ENCODE results near the gene TMEM63B.
A peak's percentile ranks its signal among the peaks of the same experiment; 100 is the strongest.

Gene TMEM63B

DNA sequence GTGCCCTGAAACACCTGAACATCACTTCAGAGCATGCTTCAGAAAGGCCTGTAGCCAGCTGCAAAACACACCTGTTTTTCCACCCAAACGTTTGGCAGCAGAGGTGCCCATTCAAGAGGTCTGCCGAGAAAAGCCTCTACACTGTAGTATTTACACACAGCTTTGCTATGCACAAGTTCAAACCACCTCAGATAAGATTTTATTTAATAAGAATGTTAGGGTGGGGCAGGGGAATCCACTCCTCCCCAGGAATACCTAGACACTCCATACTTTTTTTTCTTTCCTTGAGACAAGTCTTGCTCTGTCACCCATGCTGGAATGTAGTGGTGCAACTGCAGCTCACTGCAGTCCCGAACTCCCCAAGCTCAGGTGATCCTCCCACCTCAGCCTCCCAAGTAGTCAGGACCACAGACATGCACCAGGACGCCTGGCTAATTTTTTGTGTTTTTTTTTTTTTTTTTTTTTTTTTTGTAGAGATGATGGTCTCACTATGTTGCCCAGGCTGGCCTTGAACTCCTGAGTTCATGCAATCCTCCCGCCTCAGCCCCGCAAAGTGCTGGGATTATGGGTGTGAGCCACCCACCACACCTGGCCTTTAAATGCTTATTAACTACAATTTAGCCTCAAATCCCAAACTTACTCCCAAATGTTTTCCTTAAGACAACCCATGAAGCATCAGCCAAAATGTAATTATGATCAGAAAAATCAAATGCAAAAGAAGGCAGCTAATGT, 9.8 kb upstream of the TMEM63B start:
- no peak for DNase-seq (ENCODE audit: low read depth)

DNA sequence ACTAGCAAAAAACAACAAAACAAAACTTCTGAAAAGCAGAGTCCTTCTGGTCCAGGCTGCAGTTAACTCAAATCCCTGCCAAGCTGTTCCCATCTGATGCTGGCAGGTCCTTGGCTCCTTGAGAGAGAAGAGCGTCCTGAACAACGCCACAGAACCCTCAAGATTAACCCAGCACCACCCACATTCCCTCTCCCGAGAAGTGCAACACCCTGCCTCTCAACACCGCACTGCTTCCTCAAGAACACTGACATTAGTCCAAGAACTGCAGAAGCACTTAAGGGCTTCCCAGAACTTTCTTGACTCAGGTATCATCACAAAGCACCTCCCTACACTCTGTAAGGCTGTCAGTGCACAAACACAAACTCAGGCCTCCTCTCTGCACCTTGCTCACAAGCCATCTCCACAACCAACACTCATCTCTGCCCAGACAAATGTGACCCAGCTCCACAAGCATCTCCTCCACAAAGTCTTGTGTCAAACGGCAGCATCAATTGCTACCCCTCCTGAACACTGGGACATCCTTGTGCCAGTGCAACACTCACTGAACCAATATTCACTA, 7.6 kb upstream of the TMEM63B start:
- peak; percentile 17 for DNase-seq (ENCODE audit: low read depth)

DNA sequence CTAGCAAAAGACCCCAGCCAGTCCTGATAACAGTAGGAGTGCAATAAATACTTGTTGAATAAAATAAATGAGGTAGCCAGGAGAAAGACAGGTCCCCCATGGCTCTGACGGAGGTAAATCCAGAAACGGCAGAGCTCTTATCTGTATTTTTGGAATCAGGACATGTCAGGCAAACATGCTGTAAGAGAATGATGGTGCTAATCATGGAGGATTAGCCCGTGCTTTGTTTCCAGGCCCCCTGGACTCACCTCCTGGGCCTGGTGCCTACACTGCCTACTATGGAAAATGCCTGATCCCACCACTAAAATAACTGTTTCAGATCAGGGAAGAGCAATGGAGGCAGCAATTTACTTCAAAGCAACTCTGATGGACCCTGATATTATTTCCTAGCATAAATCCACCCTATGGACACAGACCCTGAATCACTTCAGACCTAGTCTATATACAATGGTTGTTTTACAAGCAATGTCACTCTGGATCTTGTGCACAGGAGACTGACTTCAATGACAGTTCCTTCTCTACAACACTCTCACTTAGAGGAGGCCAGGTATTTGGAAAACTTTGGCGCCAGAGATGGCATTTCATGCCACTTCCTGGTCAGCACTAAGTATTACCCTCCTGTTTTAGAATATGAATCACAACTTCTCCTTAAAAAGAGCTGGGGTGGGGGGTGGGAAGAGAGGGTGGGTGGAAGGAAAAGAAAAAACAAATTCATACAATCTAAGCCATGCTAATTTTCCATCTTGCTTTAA, 6.5 kb upstream of the TMEM63B start:
- no peak for DNase-seq (ENCODE audit: low read depth)

DNA sequence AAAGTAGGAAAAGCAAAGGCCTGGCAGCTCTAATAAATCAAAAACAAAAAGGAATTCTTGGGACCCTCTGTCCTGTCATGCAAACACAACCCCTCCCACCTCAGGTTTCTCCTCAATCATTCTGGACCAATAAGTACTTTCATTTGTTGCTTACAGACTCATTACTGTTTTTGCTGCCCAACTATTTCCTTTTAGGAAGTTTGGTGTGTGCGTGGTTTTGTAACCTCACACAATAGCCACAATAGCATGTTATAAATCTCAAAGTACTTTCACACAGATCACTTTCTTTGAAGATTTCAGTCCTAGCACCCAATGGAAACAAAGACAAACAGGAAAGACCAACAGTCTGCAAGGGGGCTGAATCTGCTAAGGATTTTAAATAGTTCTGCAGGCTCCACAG, 4.6 kb upstream of the TMEM63B start:
- peak; percentile 44 for DNase-seq (ENCODE audit: low read depth)

GRCh38 chr6:44123544-44123943, 3.8 kb upstream of the TMEM63B start:
- no peak for DNase-seq (ENCODE audit: low read depth)

GRCh38 chr6:44126320-44127149, 819 bp upstream of the TMEM63B start:
- DNase-seq (ENCODE audit: low read depth) = peak; percentile 67

DNA sequence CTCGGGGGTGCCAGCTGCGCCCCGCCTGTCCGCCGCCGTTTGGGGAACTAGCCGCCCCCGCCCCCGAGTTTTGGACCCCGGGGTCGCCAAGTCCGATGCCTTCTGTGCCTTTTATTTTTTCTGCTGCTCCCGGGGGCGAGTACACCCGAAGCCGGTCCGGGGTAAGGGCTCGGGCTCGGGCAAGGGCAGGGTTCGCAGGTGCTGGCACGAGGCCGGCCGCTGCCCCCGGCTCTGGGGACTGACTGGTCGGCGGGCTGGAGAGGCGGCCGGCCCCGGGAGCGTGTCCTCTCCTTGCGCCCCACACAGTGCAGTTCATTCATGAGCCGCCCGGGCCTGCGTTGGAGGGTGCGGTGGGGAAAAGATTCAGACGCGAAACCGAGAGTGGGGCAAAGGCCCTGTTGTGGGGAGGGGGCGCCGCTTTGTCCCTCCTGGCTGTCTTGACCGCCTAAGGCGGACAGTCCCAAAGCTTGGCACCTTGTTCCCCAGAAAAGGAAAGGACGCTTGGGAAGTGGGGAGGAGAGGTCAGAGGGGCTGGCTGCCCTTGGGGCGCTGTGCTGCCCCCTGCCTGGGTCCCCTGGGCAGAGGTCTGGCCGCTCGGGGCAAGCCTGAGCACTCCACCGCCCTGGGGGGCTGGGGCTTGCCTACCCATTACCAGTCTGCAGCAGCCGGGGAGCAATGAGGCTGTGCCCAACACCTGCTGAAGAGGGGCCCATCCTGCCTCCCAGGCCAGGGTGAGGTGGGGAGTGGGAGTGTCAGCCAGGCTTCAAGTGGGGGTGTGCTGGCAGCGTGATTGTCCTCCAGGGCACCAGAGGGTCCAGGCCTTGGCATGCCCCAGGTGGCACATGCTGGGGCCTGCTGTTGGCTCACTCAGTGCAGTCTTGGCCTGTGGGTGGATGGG, 915 bp downstream of the TMEM63B start:
- DNase-seq (ENCODE audit: low read depth) = peak; percentile 13

DNA sequence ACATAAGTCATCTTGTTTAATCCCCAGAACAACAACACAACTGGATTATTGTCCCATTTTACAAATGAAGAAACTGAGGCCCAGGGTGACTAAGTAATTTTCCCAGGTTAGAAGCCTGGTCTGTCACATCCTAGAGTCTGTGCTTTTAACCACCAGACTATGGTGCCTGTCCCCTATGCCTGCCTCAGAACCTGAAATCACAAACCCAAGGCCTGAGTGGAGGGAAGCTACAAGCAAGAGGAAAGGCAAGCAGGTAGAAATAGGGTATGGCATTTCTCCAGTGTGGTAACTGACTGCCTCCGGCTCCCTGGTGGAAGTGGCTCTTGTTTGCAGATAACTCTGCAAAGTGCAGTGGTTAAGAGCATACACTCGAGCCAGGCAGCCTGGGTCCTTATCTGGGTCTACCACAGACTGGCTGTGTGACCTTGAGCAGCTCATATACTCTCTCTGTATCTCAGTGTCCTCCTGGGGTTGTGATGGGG, 2.5 kb downstream of the TMEM63B start:
- no peak for DNase-seq (ENCODE audit: low read depth)

- DNase-seq (ENCODE audit: low read depth) = no peak
Measured at GRCh38 chr6:44131892-44132291, 4.5 kb downstream of the TMEM63B start.

- DNase-seq (ENCODE audit: low read depth) = no peak
Measured at GRCh38 chr6:44132476-44132875, 5.1 kb downstream of the TMEM63B start.

GRCh38 chr6:44133003-44133931, 5.9 kb downstream of the TMEM63B start:
- DNase-seq (ENCODE audit: low read depth) = peak; percentile 50

GRCh38 chr6:44133981-44134711, 6.8 kb downstream of the TMEM63B start:
- no peak for DNase-seq (ENCODE audit: low read depth)

GRCh38 chr6:44135173-44135758, 7.9 kb downstream of the TMEM63B start:
- no peak for DNase-seq (ENCODE audit: low read depth)

DNA sequence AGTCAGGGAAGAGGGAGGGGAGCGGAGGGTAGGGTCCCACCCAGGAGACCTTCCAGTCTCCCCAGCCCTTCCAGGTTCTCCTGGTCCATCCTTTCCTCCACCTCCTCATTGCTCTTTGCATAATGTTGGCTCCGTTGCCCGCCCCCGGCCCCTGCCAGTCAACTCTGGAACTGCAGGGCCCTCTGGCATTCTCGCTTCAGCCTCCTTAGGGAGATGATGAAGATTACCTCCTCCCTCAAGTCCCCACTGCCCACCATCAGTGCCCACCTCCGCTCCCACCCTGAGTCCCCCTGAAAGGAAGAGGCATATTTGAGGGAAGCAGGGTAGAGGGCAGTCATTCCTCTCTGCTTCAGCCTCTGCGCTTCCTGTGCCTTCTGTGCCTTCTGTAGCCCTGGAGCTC, 8.5 kb downstream of the TMEM63B start:
- no peak for DNase-seq (ENCODE audit: low read depth)

- DNase-seq (ENCODE audit: low read depth) = no peak
Measured at GRCh38 chr6:44138717-44139350, 11.5 kb downstream of the TMEM63B start.

DNA sequence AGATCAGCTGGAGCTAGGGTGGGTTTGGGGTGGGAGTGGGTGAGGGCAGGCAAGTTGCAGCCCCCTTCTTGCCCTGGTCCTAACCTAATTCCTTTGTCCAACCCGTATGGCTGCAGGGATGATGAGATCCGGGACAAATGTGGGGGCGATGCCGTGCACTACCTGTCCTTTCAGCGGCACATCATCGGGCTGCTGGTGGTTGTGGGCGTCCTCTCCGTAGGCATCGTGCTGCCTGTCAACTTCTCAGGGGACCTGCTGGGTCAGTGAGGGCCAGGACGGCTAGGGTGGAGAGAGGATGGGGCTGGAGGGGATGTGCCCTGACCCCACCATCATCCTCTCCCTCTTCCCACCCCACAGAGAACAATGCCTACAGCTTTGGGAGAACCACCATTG, 12.0 kb downstream of the TMEM63B start:
- no peak for DNase-seq (ENCODE audit: low read depth)

GRCh38 chr6:44142835-44143234, 15.5 kb downstream of the TMEM63B start:
- no peak for DNase-seq (ENCODE audit: low read depth)

DNA sequence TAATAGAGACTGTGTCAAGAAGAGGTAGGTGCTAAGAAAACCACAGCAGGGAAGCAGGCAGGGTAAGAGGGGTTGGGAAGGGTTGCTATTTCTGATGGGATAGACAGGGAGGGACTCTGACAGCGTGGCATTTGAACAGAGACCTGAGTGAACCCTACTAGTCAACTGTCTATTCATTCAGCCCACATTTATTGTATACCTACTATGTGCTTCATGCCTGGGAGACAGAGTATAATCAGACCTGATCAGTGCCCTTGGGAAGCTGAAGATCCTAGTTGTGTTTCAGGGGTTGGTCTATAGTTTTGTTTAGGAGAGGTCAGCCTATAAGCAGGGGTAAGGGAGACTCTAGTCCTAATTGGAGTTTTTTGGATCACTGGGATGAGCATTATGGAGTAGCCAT, 16.4 kb downstream of the TMEM63B start:
- DNase-seq (ENCODE audit: low read depth) = no peak

Measured in fibroblast of gingiva (primary cell).